ENCODE results near the gene RAB18.
"Not testable (repeated sequence)": the region's sequence is repeated elsewhere in the genome, so short reads cannot be mapped to it uniquely, and the experiment has no call there.

RAB18 gene

DNA sequence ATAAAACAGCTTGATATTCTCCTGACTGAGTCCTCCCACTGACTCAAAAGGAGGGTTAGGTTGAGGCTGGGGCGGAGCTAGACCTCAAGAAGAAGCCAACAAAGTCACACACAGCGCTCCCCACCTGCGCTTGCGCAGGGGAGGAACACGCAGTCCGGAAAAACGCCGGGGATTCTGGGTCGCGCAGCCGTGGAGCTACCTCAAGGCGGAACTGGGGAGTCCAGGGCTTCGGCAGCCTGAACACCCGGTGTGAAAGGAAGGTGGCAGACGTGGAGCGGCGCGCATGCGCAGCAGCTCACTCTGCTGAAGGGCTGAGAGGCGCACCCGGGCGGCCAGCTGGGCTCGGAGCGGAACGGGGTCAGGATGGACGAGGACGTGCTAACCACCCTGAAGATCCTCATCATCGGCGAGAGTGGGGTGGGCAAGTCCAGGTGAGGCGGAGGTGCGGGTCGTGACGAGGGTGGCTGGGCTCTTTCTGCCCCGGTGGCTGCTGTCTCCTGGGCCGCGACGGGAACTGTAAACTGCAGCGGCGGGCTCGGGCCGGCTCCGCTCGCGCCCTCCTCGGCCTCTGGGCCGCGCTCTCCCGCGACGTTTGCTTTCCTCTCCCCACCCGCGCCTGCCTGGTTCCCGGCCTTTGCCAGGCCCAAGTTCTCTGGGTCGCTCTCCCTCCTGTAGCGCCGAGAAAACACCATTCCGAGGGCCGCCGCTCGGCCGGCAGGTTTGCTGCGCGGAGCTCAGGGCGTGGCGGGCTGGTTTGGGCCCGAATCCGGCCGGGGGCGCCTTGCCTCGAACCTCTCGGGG, at the start of gene RAB18:
TSS of gene RAB18 (plus strand) at position 298 of the 801 bp plus-strand sequence. CDS start at position 364, 66 bp downstream.
- in situ Hi-C loops (cut with MboI; ENCODE audit: low sequenced_read_pairs) = no loop called here

DNA sequence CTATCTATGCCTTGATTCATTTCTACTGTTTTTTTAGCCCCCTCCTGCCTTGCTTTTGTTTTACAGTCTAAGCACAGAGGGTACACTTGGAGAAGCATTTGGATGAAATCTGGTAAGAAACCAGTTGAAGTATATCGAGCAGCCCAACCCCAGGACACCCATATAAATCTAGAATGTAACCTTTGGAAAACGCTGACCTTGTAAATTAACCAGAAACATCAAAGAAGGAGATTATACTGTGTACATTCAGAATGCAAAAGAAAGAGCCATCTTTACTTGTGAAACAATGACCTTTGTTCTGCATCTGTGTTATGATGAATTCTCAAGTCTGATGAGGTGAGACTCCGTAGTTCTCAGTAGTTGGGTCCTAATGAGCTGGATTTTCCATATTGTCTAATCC, 49.3 kb upstream of the RAB18 start:
- in situ Hi-C loops (cut with MboI; ENCODE audit: low sequenced_read_pairs) = no loop called here

DNA sequence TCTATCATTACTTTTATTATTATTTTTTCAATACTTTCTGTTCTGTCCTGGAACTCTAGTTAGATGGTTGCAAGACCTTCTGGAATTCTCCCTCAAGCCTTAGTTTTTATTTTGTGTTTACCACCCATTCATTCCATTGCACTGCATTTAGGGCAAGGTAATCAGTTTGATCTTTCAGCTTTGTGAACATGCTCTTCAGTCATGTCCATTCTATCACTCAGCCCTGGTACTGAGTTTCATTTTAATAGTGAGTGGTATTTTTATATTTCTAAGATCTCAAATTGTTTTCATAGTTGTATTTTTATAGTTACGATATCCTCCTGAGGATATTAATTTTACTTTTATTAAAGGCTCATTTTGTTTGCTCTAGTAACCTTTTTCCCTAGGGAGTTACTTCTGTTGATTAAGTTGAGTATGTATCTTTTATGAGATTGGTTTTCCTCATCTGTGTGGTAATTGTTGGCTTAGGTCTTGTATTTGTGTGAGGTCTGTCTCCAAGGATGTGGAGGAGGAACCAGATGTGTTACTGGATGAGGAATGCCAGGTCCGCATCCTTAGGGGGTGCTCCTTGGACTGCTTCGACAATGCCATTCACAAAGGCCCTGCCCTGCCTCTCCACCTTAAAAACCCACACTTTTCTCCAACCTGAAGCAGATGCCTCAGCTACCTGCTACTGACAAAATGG, 46.7 kb upstream of the RAB18 start:
- in situ Hi-C loops (cut with MboI; ENCODE audit: low sequenced_read_pairs) = no loop called here

GRCh38 chr10:27457966-27458365, 46.1 kb upstream of the RAB18 start:
- in situ Hi-C loops (cut with MboI; ENCODE audit: low sequenced_read_pairs) = no loop called here

GRCh38 chr10:27461312-27461711, 42.8 kb upstream of the RAB18 start:
- in situ Hi-C loops (cut with MboI; ENCODE audit: low sequenced_read_pairs) = no loop called here

DNA sequence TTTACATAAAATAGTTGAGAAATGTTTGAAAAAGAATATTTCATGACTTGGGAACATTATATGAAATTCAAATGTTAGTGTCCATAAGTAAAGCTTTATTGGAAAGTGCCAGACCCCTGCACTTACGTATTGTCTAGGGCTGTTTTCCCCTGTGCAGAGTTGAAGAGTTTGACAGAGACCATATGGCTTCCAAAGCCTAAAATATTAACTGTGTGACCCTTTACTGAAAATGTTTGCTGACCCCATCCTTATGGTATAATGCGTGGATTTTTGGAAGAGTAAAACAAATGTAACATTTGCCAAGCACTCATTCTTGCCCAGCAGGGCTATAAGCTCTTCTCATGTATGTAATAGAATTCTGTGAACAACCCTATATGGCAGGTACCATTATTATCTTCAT, 40.1 kb upstream of the RAB18 start:
- in situ Hi-C loops (cut with MboI; ENCODE audit: low sequenced_read_pairs) = no loop called here

- in situ Hi-C loops (cut with MboI; ENCODE audit: low sequenced_read_pairs) = no loop called here
Measured at GRCh38 chr10:27464993-27465392, 39.1 kb upstream of the RAB18 start.

DNA sequence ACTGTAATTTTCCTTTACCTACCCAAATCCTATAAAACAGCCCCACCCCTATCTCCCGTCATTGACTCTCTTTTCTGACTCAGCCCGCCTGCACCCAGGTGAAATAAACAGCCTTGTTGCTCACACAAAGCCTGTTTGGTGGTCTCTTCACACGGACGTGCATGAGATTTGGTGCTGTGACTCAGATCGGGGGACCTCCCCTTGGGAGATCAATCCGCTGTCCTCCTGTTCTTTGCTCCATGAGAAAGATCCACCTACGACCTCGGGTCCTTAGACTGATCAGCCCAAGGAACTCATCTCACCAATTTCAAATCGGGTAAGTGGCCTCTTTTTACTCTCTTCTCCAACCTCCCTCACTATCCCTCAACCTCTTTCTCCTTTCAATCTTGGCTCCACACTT, 38.5 kb upstream of the RAB18 start:
- in situ Hi-C loops (cut with MboI; ENCODE audit: low sequenced_read_pairs) = not testable (repeated sequence)

GRCh38 chr10:27470885-27471284, 33.2 kb upstream of the RAB18 start:
- in situ Hi-C loops (cut with MboI; ENCODE audit: low sequenced_read_pairs) = no loop called here

GRCh38 chr10:27474741-27475140, 29.4 kb upstream of the RAB18 start:
- in situ Hi-C loops (cut with MboI; ENCODE audit: low sequenced_read_pairs) = no loop called here

DNA sequence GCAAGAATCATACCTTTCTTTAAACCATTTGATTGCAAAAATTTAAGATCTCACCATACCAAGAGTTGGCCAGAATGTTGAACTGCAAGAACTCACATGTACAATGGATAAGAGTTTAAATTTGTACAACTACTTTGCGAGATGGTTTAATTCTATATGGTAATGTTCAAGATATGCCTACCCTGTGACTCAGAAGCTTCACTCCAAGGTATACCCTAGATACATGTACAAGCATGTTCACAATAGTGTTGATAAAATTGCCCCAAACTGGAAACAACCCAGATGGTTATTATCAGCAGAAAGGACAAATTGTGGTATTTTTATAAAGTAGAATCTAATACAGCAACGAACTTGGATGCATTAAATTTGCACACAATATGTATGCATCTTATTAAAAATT, 25.1 kb upstream of the RAB18 start:
- in situ Hi-C loops (cut with MboI; ENCODE audit: low sequenced_read_pairs) = no loop called here

GRCh38 chr10:27481486-27481885, 22.6 kb upstream of the RAB18 start:
- in situ Hi-C loops (cut with MboI; ENCODE audit: low sequenced_read_pairs) = no loop called here

DNA sequence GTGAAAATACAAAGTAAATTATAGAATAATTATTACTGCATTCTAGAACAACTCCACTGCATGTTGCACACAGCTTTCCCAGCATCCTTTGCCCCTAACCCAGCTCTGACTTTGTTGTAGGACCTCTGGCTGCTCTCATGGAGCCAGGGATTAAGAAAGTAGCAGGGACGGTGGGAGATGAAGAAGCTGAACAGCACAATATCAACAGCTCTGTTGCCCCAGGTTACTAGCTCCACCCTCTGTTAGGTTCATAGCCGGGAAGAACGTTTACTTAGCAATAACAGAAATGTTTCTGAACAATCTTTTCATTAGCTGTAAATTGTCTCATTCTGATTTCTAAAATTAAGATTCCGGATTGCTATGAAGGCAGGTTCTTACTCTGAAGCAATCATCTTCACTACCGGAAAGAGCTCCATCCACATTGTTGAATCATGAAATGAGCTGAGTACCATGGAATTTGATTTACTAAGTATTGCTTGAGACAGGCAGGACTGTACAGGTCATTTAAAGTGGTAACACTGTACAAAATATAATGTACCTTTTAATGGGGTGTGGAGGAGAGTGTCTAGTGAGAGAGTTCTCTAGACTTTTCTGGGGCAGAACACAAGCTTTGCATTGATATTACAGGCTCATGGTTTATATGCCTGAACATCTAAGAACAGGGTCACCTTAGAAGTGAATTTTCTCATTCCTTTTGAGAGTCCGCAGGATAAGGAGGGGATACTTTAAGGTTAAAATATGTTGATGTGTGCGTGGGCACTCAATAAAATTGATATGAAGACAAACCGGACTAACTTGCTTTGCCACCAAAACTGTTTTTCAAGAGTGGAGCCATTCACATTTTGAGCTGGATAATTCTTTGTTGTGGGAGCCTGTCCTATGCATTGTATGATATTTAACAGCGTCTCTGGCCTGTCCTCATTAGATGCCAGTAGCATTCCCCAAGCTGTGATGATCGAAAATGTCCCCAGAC, 20.8 kb upstream of the RAB18 start:
- in situ Hi-C loops (cut with MboI; ENCODE audit: low sequenced_read_pairs) = no loop called here

GRCh38 chr10:27485368-27485767, 18.7 kb upstream of the RAB18 start:
- in situ Hi-C loops (cut with MboI; ENCODE audit: low sequenced_read_pairs) = no loop called here

DNA sequence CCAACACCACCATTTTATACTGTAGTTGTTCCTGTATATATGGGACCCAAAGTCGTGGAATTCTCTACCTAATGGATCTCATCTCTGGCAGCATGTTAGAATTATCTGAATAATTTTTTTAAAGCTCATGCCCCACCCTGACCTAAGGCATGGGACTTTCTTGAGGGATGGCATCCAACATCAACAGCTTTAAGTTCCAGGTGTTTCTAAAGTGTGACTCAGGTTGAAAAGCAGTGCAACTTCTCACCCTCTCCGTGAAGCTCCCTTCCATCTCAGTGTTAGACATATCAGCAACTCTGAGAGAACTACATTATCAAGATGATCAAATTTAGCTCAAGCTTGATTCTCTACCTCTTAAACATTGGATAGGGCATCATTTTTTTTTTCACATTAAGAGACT, 18.1 kb upstream of the RAB18 start:
- in situ Hi-C loops (cut with MboI; ENCODE audit: low sequenced_read_pairs) = no loop called here

DNA sequence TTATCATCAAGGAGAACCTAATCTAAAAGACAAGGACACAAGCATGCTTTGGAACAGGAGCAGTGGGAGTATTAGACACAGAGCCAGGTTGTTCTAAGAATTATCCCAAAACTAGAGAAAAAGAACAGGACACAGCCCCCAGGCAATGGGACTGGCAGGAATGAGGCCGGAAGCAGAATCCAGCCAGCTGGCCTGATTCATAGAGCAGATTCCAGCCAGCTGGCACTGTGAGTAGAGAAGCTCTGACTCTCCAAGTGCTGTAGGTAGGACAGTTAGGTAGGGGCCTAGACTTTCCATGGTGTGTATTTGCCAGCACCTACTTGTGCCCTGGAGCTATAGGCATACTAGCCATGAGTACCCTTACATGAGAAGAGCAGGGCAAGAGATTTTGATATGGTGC, 13.3 kb upstream of the RAB18 start:
- in situ Hi-C loops (cut with MboI; ENCODE audit: low sequenced_read_pairs) = no loop called here

DNA sequence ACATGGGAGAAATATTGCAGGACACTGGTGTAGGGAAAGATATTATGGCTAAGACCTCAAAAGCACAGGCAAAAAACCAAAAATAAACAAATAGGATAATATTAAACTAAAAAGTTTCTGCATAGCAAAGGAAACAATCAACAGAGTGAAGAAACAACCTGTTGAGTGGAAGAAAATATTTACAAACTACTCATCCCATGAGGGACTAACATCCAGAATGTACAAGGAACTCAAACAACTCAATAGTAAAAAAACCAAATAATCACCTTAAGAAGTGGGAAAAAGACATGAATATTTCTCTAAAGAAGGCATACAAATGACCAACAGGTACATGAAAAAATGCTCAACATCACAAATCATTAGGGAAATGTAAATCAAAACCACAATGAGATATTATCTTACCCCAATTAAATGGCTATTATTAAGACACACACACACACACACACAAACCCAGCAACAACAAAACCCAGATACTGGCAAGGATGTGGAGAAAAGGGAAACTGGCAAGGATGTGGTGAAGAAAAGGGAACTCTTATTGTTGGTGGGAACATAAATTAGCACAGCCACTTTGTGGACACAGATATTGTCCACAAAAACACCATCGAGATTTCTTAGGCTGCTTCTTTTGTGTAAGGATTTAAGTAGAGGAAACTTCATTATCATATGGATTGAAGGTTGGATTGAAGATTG, 9.8 kb upstream of the RAB18 start:
- in situ Hi-C loops (cut with MboI; ENCODE audit: low sequenced_read_pairs) = no loop called here

DNA sequence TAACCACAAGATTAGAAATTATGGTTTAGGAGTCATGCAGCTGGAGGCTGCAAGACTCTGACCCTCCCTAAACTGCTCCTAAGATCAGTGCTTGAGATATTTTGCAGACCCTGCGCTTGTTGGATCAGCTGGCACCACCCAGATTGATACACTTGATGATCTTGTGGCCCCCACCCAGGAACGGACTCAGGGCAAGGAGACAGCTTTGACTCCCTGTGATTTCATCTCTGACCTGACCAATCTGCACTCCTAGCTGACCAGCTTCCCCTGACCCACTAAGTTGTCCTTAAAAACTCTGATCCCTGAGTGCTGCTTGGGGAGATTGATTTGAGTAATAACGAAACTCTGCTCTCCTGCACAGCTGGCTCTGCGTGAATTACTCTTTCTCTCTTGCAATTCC, 8.0 kb upstream of the RAB18 start:
- in situ Hi-C loops (cut with MboI; ENCODE audit: low sequenced_read_pairs) = no loop called here

- in situ Hi-C loops (cut with MboI; ENCODE audit: low sequenced_read_pairs) = no loop called here
Measured at GRCh38 chr10:27500096-27500495, 4.0 kb upstream of the RAB18 start.

DNA sequence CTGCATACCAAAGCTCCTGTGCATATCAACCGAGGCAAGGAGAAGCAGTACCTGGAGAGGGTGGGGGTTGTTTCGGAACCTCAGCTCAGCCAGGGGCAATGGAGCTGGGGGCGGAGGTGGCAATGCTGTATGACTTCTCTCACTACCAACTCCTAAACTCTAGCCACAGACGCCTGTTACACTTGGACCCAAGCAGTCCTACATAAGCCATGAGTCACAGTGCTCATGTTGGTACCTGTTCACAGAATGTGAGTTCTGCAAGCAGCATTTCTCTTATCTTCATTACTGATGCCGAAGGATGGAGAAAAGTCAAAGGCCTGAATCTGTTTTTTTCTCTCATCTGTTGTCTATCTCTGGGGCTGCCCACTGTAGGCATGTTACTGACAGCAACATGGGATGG, 3.2 kb upstream of the RAB18 start:
- in situ Hi-C loops (cut with MboI; ENCODE audit: low sequenced_read_pairs) = no loop called here

DNA sequence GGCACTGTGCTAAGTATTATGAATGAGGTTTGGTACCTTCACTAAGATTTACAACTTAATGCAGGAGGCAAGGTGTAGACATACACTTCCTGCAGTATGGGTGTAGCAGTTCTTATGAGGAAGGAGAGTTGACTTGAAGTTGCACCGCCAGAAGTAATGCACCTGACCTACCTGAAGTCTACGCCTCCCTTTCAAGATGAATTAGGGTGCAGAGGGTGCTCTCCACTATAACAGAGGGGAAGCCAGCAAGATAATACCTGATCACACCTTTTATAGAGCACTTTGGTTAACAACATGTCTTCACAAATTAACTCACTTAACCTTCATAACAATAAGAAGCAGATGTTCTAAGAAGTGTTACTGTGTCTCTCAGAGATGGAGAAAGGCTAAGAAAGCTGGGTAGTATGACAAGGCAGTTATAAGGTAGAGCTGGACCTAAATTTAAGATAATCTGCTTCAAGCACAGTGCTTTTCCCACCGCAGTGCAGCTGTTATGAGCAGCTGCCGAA, 552 bp upstream of the RAB18 start:
- in situ Hi-C loops (cut with MboI; ENCODE audit: low sequenced_read_pairs) = no loop called here
